ENCODE measurements around the gene DNAH14. TPM values are rescaled to one million over a fixed set of nuclear protein-coding genes. Genes with fewer than 3 reads are reported as not detected.

The DNAH14 gene
- total and polyA plus RNA-seq, 9 of the 15 experiments (the other 6 are each of a cell fraction or from before 2014, with no cell fraction given), result 58.4 to 142 (median 98.4) TPM

DNA sequence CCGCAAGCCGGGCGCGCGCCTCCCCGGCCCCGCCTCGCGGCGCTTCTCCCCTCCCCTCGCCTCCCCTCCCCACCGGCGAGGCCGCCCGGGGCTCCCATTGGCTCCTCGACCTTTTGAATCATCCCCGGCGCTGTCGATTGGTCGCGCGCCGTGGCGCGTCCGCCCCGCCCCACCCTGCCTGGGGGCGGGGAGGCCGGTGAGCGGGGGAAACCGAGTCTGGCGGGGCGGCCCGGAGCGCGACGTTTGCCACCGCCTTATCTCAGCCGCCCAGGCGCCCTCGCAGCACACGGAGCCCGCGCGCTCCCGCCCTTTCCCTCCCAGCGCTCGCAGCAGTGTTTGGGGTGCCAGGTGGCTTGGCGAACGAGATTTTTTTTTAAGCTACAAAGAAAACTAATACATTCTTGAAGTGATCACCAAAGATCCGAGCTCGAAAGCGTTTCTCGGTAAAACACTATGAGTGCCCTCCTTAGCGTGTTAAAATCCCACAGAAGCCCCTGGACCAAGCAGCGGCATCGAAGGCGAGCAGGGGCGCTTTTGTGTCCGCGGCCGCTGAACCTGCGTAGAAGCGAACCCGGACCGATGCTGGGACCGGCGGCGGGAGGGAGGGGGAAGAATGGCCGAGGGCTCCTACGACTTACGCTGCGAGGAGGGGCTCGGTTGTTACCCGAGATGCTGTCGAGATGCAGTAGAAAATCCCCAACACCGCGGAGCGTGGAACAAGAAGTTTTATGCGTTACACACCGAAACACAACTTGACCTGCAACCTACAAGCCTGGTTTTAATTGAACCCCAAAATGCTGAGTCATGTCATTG, 498.8 kb downstream of the DNAH14 start (continued):
- TF ChIP-seq E4F1 (CRISPR knock-in tag; IDR thresholded peaks at IDR 0.05; ENCODE audit: borderline replicate concordance) (no peak), HDAC6 (IDR thresholded peaks at IDR 0.05; ENCODE audit: low read depth, low read length) (no peak), PTRF (tag; IDR thresholded peaks at IDR 0.05) (no peak), BRD9 (IDR thresholded peaks at IDR 0.05; ENCODE audit: low read depth, partially characterized antibody) (peak; percentile 85), KAT8 (IDR thresholded peaks at IDR 0.05; ENCODE audit: low read depth) (no peak), ETV6 (IDR thresholded peaks at IDR 0.05; ENCODE audit: borderline replicate concordance in 1 of 2, low read depth in 2 of 2, low read length in 1 of 2) (no peak), ETV6 (CRISPR knock-in tag; IDR thresholded peaks at IDR 0.05; ENCODE audit: borderline replicate concordance) (no peak), ZBED1 (IDR thresholded peaks at IDR 0.05) (peak; percentile 65; the same call in 1 of the 2 replicates), ZBTB11 (CRISPR knock-in tag; IDR thresholded peaks at IDR 0.05) (peak in 2 of 3 experiments; percentile 31 to 79; a peak in 3 of 6 replicates), ZNF121 (CRISPR knock-in tag; conservative IDR thresholded peaks at IDR 0.05) (no peak), ARID1B (IDR thresholded peaks at IDR 0.05) (peak; percentile 92), XRCC4 (IDR thresholded peaks at IDR 0.05; ENCODE audit: extremely low read depth, insufficient read depth, insufficient read length) (no peak), ZNF717 (CRISPR knock-in tag; IDR thresholded peaks at IDR 0.05) (0 out of 2 replicates have a peak, but pooled peaks have one; percentile 16), ZNF586 (CRISPR knock-in tag; conservative IDR thresholded peaks at IDR 0.05) (no peak), MTF1 (CRISPR knock-in tag; IDR thresholded peaks at IDR 0.05; ENCODE audit: borderline replicate concordance) (no peak), ZNF780A (CRISPR knock-in tag; IDR thresholded peaks at IDR 0.05) (peak; percentile 52; the same call in 1 of the 2 replicates), U2AF1 (optimal IDR thresholded peaks at IDR 0.05; ENCODE audit: low read depth, low read length) (peak; percentile 16)
- TF ChIP-seq, protein P1, sequence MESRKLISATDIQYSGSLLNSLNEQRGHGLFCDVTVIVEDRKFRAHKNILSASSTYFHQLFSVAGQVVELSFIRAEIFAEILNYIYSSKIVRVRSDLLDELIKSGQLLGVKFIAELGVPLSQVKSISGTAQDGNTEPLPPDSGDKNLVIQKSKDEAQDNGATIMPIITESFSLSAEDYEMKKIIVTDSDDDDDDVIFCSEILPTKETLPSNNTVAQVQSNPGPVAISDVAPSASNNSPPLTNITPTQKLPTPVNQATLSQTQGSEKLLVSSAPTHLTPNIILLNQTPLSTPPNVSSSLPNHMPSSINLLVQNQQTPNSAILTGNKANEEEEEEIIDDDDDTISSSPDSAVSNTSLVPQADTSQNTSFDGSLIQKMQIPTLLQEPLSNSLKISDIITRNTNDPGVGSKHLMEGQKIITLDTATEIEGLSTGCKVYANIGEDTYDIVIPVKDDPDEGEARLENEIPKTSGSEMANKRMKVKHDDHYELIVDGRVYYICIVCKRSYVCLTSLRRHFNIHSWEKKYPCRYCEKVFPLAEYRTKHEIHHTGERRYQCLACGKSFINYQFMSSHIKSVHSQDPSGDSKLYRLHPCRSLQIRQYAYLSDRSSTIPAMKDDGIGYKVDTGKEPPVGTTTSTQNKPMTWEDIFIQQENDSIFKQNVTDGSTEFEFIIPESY (CRISPR knock-in tag; IDR thresholded peaks at IDR 0.05), result no peak; the same call in 1 of the 2 replicates

All from K562 (cell line).